ENCODE results near the gene PYGB.
"Not testable (repeated sequence)": the region's sequence is repeated elsewhere in the genome, so short reads cannot be mapped to it uniquely, and the experiment has no call there.

PYGB gene

DNA sequence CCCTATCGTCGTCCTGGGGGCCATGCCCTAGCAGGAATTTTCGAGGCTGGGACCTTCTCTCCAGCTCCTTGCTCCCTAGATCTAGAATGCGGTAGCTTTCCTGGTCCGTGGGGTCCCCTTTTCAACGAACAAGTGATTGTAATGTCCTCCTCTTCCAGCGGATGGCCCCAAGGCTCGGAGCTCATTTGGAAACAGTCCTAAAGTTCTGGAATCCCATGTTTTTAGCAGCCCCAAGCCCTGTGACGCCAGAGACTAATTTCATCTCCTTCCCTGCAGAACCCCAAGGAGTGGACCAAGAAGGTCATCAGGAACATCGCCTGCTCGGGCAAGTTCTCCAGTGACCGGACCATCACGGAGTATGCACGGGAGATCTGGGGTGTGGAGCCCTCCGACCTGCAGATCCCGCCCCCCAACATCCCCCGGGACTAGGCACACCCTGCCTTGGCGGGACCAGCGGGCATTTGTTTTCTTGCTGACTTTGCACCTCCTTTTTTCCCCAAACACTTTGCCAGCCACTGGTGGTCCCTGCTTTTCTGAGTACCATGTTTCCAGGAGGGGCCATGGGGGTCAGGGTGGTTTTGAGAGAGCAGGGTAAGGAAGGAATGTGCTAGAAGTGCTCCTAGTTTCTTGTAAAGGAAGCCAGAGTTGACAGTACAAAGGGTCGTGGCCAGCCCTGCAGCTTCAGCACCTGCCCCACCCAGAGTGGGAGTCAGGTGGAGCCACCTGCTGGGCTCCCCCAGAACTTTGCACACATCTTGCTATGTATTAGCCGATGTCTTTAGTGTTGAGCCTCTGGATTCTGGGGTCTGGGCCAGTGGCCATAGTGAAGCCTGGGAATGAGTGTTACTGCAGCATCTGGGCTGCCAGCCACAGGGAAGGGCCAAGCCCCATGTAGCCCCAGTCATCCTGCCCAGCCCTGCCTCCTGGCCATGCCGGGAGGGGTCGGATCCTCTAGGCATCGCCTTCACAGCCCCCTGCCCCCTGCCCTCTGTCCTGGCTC, 48.5 kb downstream of the PYGB start:
- no peak for FAIRE-seq

DNA sequence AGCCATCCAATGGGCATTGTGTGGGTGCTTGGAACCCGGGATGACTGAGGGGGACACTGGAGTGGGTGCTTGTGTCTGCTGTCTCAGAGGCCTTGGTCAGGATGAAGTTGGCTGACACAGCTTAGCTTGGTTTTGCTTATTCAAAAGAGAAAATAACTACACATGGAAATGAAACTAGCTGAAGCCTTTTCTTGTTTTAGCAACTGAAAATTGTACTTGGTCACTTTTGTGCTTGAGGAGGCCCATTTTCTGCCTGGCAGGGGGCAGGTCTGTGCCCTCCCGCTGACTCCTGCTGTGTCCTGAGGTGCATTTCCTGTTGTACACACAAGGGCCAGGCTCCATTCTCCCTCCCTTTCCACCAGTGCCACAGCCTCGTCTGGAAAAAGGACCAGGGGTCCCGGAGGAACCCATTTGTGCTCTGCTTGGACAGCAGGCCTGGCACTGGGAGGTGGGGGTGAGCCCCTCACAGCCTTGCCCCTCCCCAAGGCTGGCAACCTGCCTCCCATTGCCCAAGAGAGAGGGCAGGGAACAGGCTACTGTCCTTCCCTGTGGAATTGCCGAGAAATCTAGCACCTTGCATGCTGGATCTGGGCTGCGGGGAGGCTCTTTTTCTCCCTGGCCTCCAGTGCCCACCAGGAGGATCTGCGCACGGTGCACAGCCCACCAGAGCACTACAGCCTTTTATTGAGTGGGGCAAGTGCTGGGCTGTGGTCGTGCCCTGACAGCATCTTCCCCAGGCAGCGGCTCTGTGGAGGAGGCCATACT, 49.4 kb downstream of the PYGB start:
- no peak for FAIRE-seq

DNA sequence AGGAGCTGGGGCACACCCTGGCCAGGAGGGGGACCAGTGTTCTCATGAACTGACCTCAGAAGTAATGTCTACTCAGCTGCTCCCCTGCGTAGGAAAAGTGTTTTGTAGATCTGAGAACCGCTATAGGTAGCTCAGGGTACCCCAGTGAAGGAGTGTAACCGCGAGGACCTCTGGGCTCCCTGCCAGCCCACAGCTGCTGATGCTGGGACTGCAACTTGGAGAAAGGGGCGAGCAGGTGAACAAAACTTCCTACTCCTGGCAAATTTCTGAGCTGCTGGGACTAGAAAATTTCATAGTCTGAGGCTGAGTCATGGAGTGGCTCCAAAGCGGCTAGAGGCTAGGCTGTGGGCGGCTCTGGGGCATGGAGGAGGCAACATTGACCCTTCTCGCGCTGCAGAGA, 51.9 kb downstream of the PYGB start:
- no peak for FAIRE-seq

DNA sequence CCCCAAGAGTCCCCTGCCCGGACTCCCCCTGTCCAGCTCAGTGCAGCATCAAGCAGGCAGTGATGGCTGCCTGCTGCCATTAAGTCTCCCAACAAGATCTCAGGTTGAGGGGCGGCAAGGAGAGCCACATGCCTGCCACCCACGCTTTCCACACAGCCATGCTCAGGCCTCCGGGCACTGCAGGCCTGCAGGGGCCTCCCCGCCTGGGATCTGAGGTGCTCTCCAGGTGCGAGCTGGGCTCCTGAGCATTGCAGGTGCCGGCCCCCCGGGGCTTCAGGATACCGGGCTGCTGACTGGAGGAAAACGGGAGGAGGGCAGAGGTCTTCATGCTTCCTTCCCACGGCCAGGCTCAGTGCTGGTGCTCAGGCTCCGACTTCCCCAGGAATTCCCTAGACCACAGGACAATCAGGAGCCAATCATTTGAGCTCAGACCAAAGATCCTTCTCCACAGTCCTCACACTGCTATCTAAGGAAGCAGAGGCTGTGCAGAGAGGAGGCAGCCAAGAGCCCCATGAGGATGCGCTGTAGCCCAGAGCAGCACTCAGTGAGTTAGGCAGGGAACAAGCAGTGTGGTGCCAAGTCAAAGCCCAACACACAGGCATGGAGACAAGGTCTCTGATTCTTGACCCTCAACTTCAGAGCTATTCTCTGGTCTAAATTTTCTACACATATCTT, 52.7 kb downstream of the PYGB start:
- no peak for FAIRE-seq

DNA sequence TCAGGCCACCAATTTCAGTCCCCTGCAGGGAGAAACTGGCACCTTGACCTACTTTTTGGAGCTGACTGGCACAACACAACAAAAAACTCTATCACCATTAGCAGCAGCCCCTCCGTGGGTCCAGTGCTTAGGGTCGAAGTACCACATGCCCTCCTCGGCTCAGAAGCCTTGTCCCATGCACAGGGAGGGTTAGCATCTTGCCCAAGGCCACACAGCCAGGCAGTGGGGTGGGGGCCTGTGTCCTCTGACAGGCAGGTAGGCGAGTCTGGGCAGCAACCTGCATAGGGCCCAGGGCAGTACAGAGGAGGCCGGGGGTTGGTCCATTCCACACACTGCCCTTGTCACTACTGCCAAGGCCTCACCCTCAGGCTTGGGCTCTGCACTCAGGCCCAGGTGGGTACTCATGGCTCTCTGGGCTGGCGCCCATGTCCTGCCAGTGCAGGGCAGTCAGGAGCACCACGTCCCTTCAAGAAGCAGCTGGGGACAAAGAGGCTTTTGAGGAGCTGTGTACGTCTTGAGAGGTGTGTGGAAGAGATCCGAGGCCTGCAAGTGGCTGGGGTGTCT, 53.6 kb downstream of the PYGB start:
- FAIRE-seq = no peak

DNA sequence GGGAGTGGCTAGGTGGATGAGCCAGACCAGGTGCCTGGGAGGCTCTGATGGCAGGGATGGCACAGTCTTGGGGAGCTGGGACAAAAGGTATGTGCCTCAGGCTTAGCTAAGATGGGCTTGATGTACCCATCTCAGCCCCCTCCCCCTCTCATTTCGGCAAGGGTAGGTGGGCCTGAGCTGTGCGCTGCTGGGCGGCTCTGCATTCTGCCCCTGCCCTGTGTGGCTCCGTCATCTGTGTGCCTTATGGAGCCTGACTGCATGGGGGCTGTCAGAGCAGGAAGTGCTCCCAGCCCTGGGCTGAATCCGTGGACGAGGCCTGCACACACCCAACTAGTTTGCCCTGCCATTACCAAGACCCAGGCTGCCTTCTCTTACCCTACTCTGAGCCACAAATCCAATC, 54.7 kb downstream of the PYGB start:
- FAIRE-seq = no peak

DNA sequence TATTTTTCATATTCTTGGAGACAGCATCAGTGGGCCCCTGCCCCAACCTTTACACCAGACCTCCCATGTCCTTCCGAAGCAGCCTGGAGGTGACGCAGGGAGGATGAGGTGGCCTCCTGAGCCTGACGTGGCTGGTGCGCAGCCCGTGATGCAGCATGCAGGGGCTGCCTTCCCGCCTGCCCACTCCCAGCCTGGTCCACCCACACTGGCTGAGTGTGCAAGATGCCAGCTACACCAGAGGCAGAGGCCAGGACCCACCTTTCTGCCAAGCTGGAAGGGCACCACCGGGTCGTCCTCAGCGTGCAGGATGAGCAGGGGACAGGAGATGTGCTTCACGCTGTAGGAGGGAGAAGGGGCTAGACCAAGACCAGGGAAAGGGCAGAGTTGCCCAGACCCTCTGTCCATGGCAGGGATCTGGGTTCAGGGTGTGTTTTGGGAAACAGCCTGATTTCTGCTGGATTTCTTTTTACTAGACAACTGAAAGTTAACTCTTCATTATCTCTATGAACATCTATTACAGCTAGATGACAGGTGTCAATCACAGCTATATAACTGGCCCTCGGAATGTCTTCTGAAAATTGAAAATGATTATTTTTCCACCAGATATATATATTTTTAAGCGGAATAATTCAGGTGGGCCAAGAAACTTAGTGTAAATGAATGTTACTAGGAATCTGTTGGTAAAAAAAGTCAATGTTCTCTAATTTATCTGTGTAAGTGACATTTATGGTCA, 55.6 kb downstream of the PYGB start:
- no peak for FAIRE-seq

DNA sequence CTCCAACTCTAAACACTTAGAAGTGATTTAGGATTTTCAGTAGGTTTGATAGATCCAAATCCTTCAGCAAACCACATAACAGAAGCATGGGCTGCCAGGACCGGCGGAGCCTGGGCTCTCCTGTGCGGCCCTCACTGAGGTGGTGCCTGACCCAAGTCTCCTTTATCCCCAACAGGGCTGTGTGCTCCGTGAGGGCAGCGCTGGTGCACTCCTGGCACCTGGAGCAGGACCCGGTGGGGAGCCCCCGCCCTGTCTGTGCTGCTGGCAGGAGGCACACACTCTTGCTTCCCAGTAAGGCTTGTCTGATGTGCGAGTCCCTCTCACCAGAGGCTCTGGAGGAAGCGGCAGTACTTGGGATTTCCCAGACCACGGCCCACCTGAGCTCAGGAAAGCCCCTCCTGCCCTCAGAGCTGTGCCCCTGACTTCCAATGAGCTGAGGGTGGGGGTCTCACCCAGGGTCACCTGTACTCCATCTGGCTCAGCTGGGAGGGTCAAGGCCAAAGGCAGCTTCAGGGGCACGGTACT, 56.2 kb downstream of the PYGB start:
- FAIRE-seq = no peak

DNA sequence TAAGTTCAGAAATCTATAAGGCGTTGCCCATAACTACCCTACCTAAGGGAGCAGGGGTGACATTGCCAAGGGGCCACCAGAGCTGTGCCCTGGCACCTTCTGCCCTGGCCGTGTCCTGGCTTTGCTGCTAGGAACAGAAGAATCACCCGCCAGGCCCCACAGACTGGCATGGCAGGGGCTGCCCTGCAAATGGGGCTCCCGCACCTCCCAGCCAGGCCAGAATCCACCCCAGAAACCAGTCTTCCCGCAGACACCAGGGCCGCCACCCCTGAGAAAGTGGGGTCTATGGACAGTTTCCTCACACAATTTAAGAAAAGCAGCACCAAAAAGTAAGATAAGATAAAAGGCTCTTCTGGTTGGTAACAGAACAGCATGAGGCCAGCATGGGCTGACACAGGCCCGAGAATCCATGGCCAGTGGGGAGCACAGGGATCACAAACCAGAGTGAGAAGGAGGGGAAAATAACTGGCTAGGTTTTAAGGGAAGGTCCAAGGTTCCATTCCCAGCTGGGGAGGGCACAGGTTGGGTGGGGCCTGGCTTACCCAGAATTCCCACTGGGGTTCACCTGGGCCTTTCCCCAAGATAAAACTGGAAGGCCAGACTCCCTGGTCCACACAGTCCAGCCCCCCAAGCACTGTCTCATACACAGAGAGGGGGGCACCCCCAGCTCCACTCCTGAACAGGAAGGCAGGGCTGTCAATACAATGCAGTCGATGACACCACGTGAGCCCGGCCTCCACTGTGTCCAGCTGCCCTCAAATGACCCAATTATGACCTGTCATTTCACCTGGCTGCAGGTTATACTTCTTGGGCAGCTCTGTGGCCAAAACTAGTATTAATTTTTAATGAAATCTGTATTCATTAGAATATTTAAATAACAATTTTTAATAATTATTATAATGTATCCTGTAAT, 59.4 kb downstream of the PYGB start:
- no peak for FAIRE-seq

DNA sequence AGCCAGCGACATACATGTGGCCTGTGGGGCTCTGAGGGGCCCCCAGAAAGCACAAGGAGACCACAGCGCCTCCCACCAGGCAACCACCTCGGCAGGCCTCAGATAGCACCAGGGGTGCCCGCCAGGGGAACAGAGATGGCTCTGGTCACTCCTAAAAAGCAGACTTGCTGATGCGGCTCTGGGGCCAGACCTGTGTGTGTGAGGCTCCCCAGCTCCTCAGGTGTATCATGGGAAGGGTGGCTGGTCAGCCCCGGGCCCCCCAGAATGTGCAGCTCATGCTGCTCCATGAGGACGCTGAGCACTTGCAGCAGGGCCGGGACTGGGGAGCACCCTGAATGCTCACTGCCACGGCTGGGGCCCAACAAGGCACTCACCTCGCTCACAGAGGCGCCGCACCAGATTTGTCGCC, 60.2 kb downstream of the PYGB start:
- FAIRE-seq = no peak

DNA sequence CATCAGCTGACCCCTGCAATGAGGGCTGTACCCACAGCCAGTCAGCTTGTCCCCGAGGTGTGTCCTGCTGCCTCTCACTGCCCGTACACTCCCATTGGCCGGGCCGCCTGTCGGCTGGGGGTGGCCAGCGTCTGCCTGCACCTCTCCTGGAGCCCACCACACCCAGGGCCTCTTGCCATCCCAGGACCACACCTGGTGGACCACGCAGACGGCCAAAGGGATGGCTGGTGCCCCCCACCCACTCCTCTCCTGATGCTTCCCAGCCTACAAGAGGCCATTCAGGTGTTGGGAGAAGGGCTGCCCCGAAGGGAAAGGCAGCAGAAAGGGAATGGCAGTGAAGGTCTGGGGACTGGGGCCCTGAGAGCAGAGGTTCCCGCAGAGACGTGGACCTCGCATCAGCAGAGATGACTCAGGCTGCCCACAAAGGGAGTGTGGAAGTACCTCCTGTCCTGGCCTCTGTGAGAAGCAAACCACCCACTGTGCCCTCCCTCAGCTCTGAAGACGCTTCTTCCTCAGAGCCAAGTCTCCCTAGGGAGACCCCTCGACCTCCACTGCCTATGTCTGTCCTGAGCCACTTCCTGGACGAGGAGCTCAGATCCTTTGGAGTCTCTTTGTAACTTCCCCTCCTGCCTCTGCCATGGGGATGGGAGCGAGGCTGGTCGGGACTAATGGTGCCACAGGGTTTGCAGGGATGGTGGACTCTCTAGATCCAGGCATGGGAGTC, 60.9 kb downstream of the PYGB start:
- no peak for FAIRE-seq

DNA sequence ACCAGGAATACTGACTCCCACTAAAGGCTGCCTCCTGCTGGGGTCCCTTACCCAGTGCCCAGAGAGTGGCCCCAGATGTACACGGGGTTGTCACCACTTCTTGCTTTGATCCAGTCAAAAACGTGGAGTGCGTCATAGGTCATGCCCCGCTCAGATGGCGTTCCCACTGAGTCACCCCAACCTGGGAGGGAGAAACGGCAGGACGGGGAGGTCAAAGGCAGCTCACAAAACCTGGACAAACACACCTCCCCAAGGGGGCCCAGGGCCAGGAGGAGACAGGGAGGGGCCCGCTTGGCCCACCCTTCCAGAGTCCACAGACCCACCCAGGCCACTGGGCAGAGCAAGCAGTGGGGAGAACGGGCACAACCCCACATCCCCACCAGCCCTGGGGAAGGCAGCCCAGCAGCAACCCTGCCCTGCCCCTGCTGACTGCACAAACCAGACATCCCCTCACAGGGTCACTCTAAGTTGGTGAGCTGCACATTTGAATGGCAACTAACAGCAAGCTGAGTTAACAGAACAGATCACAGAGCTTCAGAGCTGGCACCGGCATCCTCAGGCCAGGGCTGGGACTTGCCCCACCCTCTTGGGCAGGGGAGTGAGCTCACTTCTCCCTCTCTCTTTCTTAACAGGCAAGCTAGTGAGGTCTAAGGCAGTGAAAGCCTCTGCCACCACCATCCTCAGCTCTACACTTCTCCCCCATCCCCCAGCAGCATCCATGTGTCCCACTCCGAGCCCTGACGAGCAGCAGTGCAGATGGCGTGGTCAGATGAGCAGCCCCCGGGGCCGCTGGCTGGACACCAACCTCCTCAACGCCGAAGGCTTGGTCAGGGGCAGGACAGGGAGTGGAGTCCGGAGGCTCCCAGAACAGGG, 61.7 kb downstream of the PYGB start:
- FAIRE-seq = no peak

DNA sequence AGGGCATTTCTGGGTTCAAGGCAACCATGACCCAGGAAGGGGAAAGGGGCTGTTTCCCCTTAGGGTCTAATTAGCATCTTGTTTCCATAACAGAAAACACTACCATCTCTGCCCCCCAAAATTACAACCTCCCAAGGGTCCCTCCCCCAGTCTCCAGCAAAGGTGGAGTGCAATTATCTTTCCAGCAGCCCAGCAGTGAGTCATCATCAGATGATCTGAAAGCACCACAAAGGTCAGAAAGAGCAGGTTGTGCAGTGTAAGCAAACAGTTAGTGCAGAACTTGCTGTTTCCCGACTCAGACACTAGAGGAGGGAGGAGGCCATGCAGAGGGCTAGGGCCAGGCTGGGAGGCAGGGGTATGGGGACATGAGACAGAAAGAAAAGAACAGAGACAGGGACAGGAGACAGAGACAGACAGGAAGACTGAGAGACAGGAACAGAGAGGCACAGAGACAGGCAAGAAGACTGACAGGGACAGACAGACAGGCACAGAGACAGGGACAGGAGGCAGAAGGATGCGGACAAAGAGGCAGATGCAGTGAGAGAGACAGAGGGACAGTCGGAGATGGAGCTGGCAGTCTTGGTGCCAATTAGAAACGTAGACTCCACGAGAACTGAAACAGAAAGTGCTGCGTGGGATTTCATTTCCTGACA, 62.5 kb downstream of the PYGB start:
- FAIRE-seq = no peak

DNA sequence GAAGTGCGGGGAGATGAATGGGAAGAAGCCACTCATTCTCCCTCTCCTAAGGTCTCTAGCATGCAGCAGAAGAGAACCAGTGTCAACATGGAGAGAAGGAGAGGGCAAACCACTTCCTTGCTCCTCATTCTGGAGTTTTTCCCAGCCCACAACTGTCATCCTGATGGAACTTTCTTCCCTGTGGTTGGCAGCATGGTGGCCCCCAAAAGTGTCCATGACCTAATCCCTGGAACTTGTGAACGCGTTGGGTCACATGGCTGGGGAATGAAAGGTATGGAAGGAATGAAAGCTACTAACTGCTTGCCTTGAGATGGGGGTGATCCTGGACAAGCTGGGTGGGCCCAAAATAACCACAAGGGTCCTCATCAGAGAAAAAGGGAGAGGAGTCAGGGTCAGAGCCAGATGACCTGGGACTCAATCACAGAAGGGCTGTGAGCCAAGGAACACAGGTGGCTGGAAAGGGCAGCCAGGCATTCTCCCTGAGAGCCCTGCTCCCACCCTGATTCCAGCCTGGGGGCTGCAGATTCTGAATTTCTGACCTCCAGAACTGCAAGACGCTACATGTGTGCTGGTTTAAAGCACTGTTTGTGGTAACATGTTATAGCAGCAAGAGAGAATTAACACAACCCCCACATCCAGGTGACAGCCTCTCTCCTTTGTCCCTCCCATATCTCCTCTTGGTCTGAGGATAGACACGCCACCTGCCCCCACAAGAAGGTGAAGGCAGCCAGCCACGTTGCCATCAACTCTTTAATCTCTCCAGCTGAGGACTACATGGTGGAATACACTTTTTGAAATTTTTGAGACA, 63.2 kb downstream of the PYGB start:
- no peak for FAIRE-seq

DNA sequence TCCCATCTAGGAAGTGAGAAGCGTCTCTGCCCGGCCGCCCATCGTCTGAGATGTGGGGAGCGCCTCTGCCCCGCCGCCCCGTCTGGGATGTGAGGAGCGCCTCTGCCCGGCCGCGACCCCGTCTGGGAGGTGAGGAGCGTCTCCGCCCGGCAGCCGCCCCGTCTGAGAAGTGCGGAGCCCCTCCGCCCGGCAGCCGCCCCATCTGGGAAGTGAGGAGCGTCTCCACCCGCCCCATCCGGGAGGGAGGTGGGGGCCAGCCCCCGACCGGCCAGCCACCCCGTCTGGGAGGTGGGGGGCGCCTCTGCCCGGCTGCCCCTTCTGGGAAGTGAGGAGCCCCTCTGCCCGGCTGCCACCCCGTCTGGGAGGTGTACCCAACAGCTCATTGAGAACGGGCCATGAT, 64.8 kb downstream of the PYGB start:
- not testable (repeated sequence) for FAIRE-seq

DNA sequence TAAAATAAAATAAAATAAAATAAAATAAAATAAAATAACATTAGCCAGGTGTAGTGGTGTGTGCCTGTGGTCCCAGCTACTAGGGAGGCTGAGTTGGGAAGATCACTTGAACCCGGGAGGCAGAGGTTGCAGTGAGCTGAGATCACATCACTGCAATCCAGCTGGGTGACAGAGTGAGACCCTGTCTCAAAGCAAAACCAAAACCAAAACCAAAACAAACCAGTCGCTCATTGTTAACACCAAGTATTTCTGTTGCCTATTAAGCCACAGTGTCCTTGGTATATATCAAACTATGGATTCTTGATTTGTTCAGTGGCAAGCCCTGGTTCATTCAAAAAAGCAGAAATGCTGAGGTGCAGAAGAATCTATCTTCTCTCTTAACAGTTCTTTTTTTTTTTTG, 65.7 kb downstream of the PYGB start:
- no peak for FAIRE-seq

DNA sequence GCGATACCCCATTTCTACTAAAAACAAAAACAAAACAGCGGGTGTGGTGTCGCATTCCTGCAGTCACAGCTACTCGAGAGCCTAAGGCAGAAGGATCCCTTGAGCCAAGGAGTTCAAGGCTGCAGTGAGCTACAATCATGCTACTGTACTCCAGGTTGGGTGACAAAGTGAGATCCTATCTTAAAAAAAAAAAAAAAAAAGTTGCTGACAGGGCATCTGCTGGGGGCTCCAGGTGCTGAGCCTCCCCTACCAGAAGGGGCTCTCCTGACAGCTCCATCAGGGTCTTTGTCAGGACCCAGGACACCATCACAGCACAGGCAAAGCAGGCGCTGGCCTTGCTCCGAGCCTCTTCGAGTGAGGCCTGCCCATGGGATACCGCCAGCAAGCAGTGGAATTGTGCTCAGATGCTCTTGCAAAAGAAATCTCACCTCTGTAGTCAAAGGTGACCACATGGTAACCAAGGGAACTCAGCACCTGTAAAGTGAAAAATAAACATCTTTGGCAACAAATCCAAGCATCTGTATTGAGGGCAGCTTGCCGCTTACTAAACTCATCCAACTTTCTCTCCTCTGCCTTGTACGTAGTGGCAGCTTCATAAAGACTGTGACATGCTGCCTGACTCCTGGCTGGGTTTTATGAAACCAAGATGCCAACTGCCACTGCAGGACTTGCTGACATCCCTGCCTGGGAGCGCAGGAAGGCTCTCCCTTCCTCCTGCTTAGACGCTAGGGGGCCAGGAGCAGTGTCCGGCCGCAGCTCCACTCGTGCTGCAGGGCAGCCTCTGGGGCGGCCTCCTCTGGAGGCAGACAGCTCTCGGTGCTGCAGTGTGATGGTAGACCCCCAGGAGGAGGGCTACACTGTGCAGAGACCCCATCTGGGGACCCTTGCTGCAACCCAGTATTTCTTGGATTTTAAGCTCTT, 66.9 kb downstream of the PYGB start:
- FAIRE-seq = no peak
